Lower leg skin (tissue), 3 donors: ENCODE results near the gene GIMAP4.
"Not testable (repeated sequence)": the region's sequence is repeated elsewhere in the genome, so short reads cannot be mapped to it uniquely, and the experiment has no call there.

ENCODE experiments used
- CTCF ChIP-seq, 3 donors: fragments of 450-650 bp; IDR thresholded peaks; one replicate each; pipeline ENCODE4 v1.5.1; 2016; ENCODE audit warnings: antibody characterized with exemption in 3 of 3, mild to moderate bottlenecking in 3 of 3, moderate library complexity in 2 of 3
- POLR2A ChIP-seq, 2 donors: fragments of 450-650 bp; IDR thresholded peaks; one replicate each; pipeline ENCODE4 v1.6.1; 2016 to 2017; ENCODE audit warnings: antibody characterized with exemption in 2 of 2, mild to moderate bottlenecking in 1 of 2, moderate library complexity in 1 of 2

DNA sequence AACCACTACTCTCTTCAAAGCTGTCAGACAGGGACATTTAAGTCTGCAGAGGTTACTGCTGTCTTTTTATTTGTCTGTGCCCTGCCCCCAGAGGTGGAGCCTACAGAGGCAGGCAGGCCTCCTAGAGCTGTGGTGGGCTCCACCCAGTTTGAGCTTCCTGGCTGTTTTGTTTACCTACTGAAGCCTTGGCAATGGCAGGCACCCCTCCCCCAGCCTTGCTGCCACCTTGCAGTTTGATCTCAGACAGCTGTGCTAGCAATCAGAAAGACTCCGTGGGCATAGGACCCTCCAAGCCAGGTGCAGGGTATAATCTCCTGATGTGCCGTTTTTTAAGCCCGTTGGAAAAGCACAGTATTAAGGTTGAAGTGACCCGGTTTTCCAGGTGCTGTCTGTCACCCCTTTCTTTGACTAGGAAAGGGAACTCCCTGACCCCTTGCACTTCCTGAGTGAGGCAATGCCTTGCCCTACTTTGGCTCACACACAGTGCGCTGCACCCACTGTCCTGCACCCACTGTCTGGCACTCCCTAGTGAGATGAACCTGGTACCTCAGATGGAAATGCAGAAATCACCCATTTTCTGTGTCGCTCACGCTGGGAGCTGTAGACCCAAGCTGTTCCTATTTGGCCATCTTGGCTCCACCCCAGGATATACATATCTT is 12.9 kb downstream of the GIMAP4 start:
- not testable (repeated sequence) for TF ChIP-seq POLR2A, CTCF (IDR thresholded peaks at IDR 0.05)
